IMR-90 (cell line): Measurements from ENCODE around the gene STAMBPL1. TPM values are rescaled to one million over a fixed set of nuclear protein-coding genes. Genes with fewer than 3 reads are reported as not detected.

Source experiments
- ATAC-seq: fragments of 200-7000 bp; cut with Tn5 transposase; 2 replicates; pipeline ENCODE4 v1.9.1; 2020; ENCODE audit warnings: low read depth, mild to moderate bottlenecking, moderate library complexity
- BruUV-seq: library from RNA; stranded (reverse); fragments of 400-500 nt; replicated peaks from 2 replicates; lab custom pipeline; 2021; lab: Mats Ljungman, UMichigan
- CTCF ChIA-PET: fragments of 300-600 bp; formaldehyde crosslinking; extraction: SDS; loops from one replicate; lab custom pipeline; 2021; ENCODE audit warnings: antibody characterized with exemption; lab: Yijun Ruan, JAX
- POLR2A ChIA-PET: fragments of 300-600 bp; sonication (Branson Sonifier 250); formaldehyde crosslinking; loops from one replicate; lab custom pipeline; 2022; ENCODE audit warnings: antibody characterized with exemption; ENCODE audit not compliant: unreplicated experiment; lab: Charles Lee
- DNase-seq: peaks from one replicate; pipeline ENCODE4 v3.0.0; 2013
- H2AFZ ChIP-seq: replicated peaks from 2 replicates; pipeline ENCODE3; 2013; ENCODE audit warnings: low read length, mild to moderate bottlenecking; ENCODE audit not compliant: poor library complexity
- H2AK5ac ChIP-seq: 2 replicates; pipeline ENCODE4 v1.6.1; 2013; ENCODE audit warnings: low read depth, low read length, inconsistent platforms
- H2AK9ac ChIP-seq: replicated peaks from 2 replicates; pipeline ENCODE3; 2013; ENCODE audit warnings: mild to moderate bottlenecking, low read depth, low read length, moderate library complexity; ENCODE audit not compliant: poor library complexity
- H2BK120ac ChIP-seq: 2 replicates; pipeline ENCODE4 v1.6.1; 2013; ENCODE audit warnings: low read depth, low read length, inconsistent platforms
- H2BK15ac ChIP-seq: 3 replicates; pipeline ENCODE4 v1.6.1; 2013; ENCODE audit warnings: low read depth, low read length, inconsistent platforms
- H2BK20ac ChIP-seq: 2 replicates; pipeline ENCODE4 v1.6.1; 2013; ENCODE audit warnings: low read depth, mild to moderate bottlenecking, inconsistent platforms, low read length, moderate library complexity
- H2BK5ac ChIP-seq: 2 replicates; pipeline ENCODE4 v1.6.1; 2013; ENCODE audit warnings: mild to moderate bottlenecking, low read depth, low read length, inconsistent platforms; ENCODE audit not compliant: poor library complexity, severe bottlenecking
- H3K14ac ChIP-seq: replicated peaks from 2 replicates; pipeline ENCODE4 v1.6.1; 2013; ENCODE audit warnings: low read depth, low read length, inconsistent platforms
- H3K18ac ChIP-seq: 2 replicates; pipeline ENCODE4 v1.6.1; 2013; ENCODE audit warnings: low read depth, low read length, control low read depth
- H3K23ac ChIP-seq: 2 replicates; pipeline ENCODE4 v1.6.1; 2013; ENCODE audit warnings: low read depth, low read length, inconsistent platforms
- H3K27ac ChIP-seq: 2 replicates; pipeline ENCODE4 v1.5.1; 2013; ENCODE audit warnings: mild to moderate bottlenecking, control low read depth, low read length; ENCODE audit not compliant: insufficient read depth
- H3K27me3 ChIP-seq: 2 replicates; pipeline ENCODE4 v1.6.1; 2013; ENCODE audit warnings: low read length; ENCODE audit not compliant: control insufficient read depth, insufficient read depth
- H3K36me3 ChIP-seq: 2 replicates; pipeline ENCODE4 v1.6.1; 2013; ENCODE audit warnings: low read length, mixed read lengths; ENCODE audit not compliant: control insufficient read depth, insufficient read depth
- H3K4ac ChIP-seq: 2 replicates; pipeline ENCODE4 v1.6.1; 2013; ENCODE audit warnings: low read depth, low read length, inconsistent platforms
- H3K4me1 ChIP-seq: 2 replicates; pipeline ENCODE4 v1.6.1; 2013; ENCODE audit warnings: low read length, mixed read lengths; ENCODE audit not compliant: control insufficient read depth, insufficient read depth
- H3K4me2 ChIP-seq: 2 replicates; pipeline ENCODE4 v1.6.1; 2013; ENCODE audit warnings: low read depth, mild to moderate bottlenecking, control low read depth, low read length, moderate library complexity
- H3K4me3 ChIP-seq: 2 replicates; pipeline ENCODE4 v1.5.1; 2013; ENCODE audit warnings: low read depth, mild to moderate bottlenecking, control low read depth, low read length, moderate library complexity; ENCODE audit not compliant: insufficient read depth
- H3K56ac ChIP-seq: 2 replicates; pipeline ENCODE4 v1.6.1; 2013; ENCODE audit warnings: low read length, inconsistent platforms; ENCODE audit not compliant: insufficient read depth; ENCODE audit errors: extremely low read depth
- H3K79me1 ChIP-seq, 2 experiments: 2 replicates each; pipeline ENCODE4 v1.6.1; 2013; ENCODE audit warnings: low read length in 2 of 2, inconsistent platforms in 1 of 2, low read depth in 1 of 2
- H3K9ac ChIP-seq: 2 replicates; pipeline ENCODE4 v1.6.1; 2013; ENCODE audit warnings: low read depth, low read length, control low read depth
- H3K9me1 ChIP-seq: 2 replicates; pipeline ENCODE4 v1.6.1; 2013; ENCODE audit warnings: low read length, inconsistent platforms; ENCODE audit not compliant: insufficient read depth
- H3K9me3 ChIP-seq: 2 replicates; pipeline ENCODE4 v1.6.1; 2013; ENCODE audit warnings: low read length; ENCODE audit not compliant: control insufficient read depth, insufficient read depth
- H4K20me1 ChIP-seq: 2 replicates; pipeline ENCODE4 v1.6.1; 2013; ENCODE audit warnings: low read length, inconsistent platforms; ENCODE audit not compliant: insufficient read depth
- H4K5ac ChIP-seq: 2 replicates; pipeline ENCODE4 v1.6.1; 2013; ENCODE audit warnings: mild to moderate bottlenecking, low read depth, low read length, control low read depth
- H4K8ac ChIP-seq, 2 experiments: 2 replicates each; pipeline ENCODE4 v1.6.1; 2013; ENCODE audit warnings: low read depth in 2 of 2, low read length in 2 of 2, control low read depth in 1 of 2, inconsistent platforms in 1 of 2
- H4K91ac ChIP-seq: 2 replicates; pipeline ENCODE4 v1.6.1; 2013; ENCODE audit warnings: low read depth, low read length, inconsistent platforms; ENCODE audit not compliant: insufficient read depth
- BHLHE40 ChIP-seq: fragments of 150-350 bp; IDR thresholded peaks from 2 replicates; pipeline ENCODE4 v1.6.1; 2016; ENCODE audit warnings: mild to moderate bottlenecking, low read depth, low read length
- CEBPB ChIP-seq: IDR thresholded peaks from 2 replicates; pipeline ENCODE4 v1.6.1; 2012; ENCODE audit warnings: low read depth, low read length, improper control_type of control experiment
- CHD1 ChIP-seq: IDR thresholded peaks from 2 replicates; pipeline ENCODE4 v1.6.1; 2012; ENCODE audit warnings: low read depth, low read length, improper control_type of control experiment
- MAZ ChIP-seq: IDR thresholded peaks from 2 replicates; pipeline ENCODE4 v1.6.1; 2012; ENCODE audit warnings: low read depth, mild to moderate bottlenecking, low read length, improper control_type of control experiment, moderate library complexity, borderline replicate concordance
- MXI1 ChIP-seq: IDR thresholded peaks from 2 replicates; pipeline ENCODE4 v1.6.1; 2012; ENCODE audit warnings: low read depth, mild to moderate bottlenecking, low read length, moderate library complexity, borderline replicate concordance
- POLR2A ChIP-seq: IDR thresholded peaks from 2 replicates; pipeline ENCODE4 v1.6.1; 2012; ENCODE audit warnings: mild to moderate bottlenecking, low read depth, low read length
- RFX5 ChIP-seq: IDR thresholded peaks from 2 replicates; pipeline ENCODE4 v1.8.0; 2012; ENCODE audit warnings: low read depth, mild to moderate bottlenecking, low read length, moderate library complexity
- WGBS, 2 experiments: methylation state at CpG; one replicate each; pipeline versions ENCODE4 v1.1.5 to v1.1.7; 2013; ENCODE audit warnings: missing lambda C conversion rate in 2 of 2; ENCODE audit not compliant: insufficient read length in 1 of 2; ENCODE audit errors: extremely low coverage in 2 of 2; 5-methylcytosine and 5-hydroxymethylcytosine counted together
- dilution Hi-C: fragments of 300-500 bp; cut with HindIII; formaldehyde crosslinking; loops from one replicate; pipeline ENCODE4 v1.14.3; 2018; ENCODE audit warnings: low sequenced_read_pairs; ENCODE audit not compliant: unreplicated experiment
- in situ Hi-C: fragments of 300-500 bp; cut with MboI; formaldehyde crosslinking; loops from 3 replicates; pipeline ENCODE4 v1.14.3; 2019; ENCODE audit warnings: low sequenced_read_pairs, inconsistent platforms, mixed read lengths
- intact Hi-C: fragments of 100-400 bp; cut with micrococcal nuclease; formaldehyde crosslinking; loops from 2 replicates; pipeline ENCODE4 v1.10.0; 2022
- polyA plus RNA-seq, 3 experiments: library from polyadenylated mRNA; depleted of rRNA; stranded (reverse); fragments of >200 nt; gene quantifications; 2 replicates each; pipeline ENCODE4 v1.2.3, GENCODE V29; 2012; ENCODE audit warnings: low replicate concordance in 1 of 3
- total RNA-seq: library from RNA; depleted of rRNA; stranded (reverse); fragments of >200 nt; gene quantifications from 2 replicates; pipeline ENCODE4 v1.2.3, GENCODE V29; 2012
- TF ChIP-seq, protein P1 (sequence below): fragments of 150-350 bp; IDR thresholded peaks from 2 replicates; pipeline ENCODE4 v1.6.1; 2017; ENCODE audit warnings: mild to moderate bottlenecking, antibody characterized with exemption, low read length, low read depth
- TF ChIP-seq, protein P2 (sequence below): conservative IDR thresholded peaks from 2 replicates; pipeline ENCODE4 v1.5.1; 2012; ENCODE audit warnings: mild to moderate bottlenecking, low read depth, low read length, improper control_type of control experiment

The STAMBPL1 gene
- total and polyA plus RNA-seq, 2 of the 4 experiments (the other 2 are of a cell fraction): 26.8 to 28.1 TPM

DNA sequence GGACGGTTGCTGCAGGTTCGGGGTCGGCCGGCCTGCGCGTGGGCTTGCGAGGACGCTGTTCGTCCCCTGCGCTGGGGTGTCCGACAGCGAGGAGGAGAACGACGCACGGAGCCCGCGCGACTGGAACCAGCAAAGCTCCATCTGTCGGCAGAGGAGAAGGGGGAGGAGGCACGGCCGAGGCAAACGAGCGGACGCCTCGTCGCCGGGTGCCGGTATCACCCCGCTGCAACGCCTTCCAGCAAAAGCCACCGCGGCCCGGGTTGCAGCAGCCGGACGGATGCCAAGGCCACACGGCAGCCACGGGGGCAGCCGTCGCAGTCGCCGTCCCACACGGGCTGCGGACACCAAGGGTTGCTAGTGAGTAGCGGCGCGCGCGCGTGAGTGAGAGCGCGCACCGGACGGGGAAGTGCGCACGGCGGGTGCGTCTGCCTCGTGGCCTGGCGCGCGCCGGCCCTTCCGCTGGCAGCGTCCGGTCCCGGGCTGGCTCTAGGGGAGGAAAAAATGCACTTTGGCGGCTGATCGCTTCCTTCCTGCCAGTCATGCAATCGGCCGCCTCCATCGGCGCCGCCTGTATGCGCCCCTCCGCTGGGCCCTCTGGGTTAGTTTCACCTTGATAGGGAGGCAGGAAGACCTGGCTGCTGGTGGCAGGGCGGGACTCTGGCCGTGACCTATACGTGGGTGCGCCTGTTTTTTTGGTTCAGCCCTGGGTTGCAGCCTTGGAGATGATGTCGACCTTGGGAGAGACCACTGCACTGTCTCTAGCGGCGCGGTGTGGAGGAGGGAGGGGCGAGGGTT lies 434 bp downstream of the STAMBPL1 start:
- Histone ChIP-seq H3K36me3 (no peaks in the 10 kb centered on the region; the same call in 1 of the 2 replicates), H3K4me3 (peak overlapping the region; percentile 90), H2AK5ac (peak overlapping the region; percentile 72), H3K4me1 (peaks cover 14% of the 10 kb centered on the region), H3K9me3 (no peaks in the 10 kb centered on the region), H3K4ac (peak overlapping the region; percentile 99), H3K27ac (peak overlapping the region; percentile 98), H4K8ac (peak overlapping the region; percentile 84 to 99), H3K79me1 (peaks cover 10 to 43% of the 10 kb centered on the region in 2 experiments), H4K5ac (peak overlapping the region; percentile 90), H3K4me2 (peak overlapping the region; percentile 92), H2BK20ac (peak overlapping the region; percentile 98), H3K27me3 (no peaks in the 10 kb centered on the region), H3K9ac (peak overlapping the region; percentile 98), H4K20me1 (no peaks in the 10 kb centered on the region; the same call in 1 of the 2 replicates), H2BK15ac (peak overlapping the region; percentile 93; the same call in 2 of the 3 replicates), H2BK120ac (peak overlapping the region; percentile 99), H3K14ac (peak overlapping the region; percentile 99), H2AFZ (peak overlapping the region; percentile 95), H2AK9ac (peak overlapping the region; percentile 89), H3K9me1 (peaks cover 9% of the 10 kb centered on the region; the same call in 1 of the 2 replicates), H2BK5ac (peak overlapping the region; percentile 96), H3K23ac (peak overlapping the region; percentile 100), H3K56ac (peak overlapping the region; percentile 99), H3K18ac (peak overlapping the region; percentile 98), H4K91ac (peak overlapping the region; percentile 97)
- BruUV-seq: no TSS peak
- POLR2A ChIA-PET: interaction anchor here (0.5 to 1.6 kb wide), 4 partner anchors 15 to 110 kb away, joined by 4 to 9 read pairs (median 4); partner anchors contain the start of gene FAS
- in situ Hi-C loops (no loop called here), dilution Hi-C loops (no loop called here), intact Hi-C loops (loop anchor here (2.0 kb wide), 1 partner anchor 46 kb away; no protein-coding TSS in a partner anchor)
- peak; percentile 81 for ATAC-seq
- DNase-seq: peak; percentile 80
- TF ChIP-seq, protein P1, sequence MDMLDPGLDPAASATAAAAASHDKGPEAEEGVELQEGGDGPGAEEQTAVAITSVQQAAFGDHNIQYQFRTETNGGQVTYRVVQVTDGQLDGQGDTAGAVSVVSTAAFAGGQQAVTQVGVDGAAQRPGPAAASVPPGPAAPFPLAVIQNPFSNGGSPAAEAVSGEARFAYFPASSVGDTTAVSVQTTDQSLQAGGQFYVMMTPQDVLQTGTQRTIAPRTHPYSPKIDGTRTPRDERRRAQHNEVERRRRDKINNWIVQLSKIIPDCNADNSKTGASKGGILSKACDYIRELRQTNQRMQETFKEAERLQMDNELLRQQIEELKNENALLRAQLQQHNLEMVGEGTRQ: peak; percentile 10; the same call in 1 of the 2 replicates
- TF ChIP-seq BHLHE40: 0 out of 2 replicates have a peak, but pooled peaks have one; percentile 2
- no peak for TF ChIP-seq RFX5
- TF ChIP-seq MXI1: peak; percentile 87
- TF ChIP-seq, protein P2, sequence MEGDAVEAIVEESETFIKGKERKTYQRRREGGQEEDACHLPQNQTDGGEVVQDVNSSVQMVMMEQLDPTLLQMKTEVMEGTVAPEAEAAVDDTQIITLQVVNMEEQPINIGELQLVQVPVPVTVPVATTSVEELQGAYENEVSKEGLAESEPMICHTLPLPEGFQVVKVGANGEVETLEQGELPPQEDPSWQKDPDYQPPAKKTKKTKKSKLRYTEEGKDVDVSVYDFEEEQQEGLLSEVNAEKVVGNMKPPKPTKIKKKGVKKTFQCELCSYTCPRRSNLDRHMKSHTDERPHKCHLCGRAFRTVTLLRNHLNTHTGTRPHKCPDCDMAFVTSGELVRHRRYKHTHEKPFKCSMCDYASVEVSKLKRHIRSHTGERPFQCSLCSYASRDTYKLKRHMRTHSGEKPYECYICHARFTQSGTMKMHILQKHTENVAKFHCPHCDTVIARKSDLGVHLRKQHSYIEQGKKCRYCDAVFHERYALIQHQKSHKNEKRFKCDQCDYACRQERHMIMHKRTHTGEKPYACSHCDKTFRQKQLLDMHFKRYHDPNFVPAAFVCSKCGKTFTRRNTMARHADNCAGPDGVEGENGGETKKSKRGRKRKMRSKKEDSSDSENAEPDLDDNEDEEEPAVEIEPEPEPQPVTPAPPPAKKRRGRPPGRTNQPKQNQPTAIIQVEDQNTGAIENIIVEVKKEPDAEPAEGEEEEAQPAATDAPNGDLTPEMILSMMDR: peak; percentile 21
- TF ChIP-seq MAZ: peak; percentile 46; the same call in 1 of the 2 replicates
- peak; percentile 54; the same call in 1 of the 2 replicates for TF ChIP-seq POLR2A
- TF ChIP-seq CEBPB: 0 out of 2 replicates have a peak, but pooled peaks have one; percentile 14
- TF ChIP-seq CHD1: no peak
- 0% methylated on average over 42 of the region's 84 CpGs; no CpG with 5 or more reads in 1 of the 2 experiments for WGBS, 2 experiments
- CTCF ChIA-PET: interaction anchor here (1.0 to 1.2 kb wide), 2 partner anchors 52 to 107 kb away, joined by 3 to 4 read pairs; no protein-coding TSS in a partner anchor
